Activated CD8-positive, alpha-beta memory T cell treated with anti-CD3 and anti-CD28 coated beads, Interleukin-2, amount 50 U/mL, for 48 hours (primary cell): Measurements from ENCODE around the gene CADM2.

Source experiments
- DNase-seq: peaks from one replicate; pipeline ENCODE4 v3.0.0-alpha.2; 2020

Gene CADM2

DNA sequence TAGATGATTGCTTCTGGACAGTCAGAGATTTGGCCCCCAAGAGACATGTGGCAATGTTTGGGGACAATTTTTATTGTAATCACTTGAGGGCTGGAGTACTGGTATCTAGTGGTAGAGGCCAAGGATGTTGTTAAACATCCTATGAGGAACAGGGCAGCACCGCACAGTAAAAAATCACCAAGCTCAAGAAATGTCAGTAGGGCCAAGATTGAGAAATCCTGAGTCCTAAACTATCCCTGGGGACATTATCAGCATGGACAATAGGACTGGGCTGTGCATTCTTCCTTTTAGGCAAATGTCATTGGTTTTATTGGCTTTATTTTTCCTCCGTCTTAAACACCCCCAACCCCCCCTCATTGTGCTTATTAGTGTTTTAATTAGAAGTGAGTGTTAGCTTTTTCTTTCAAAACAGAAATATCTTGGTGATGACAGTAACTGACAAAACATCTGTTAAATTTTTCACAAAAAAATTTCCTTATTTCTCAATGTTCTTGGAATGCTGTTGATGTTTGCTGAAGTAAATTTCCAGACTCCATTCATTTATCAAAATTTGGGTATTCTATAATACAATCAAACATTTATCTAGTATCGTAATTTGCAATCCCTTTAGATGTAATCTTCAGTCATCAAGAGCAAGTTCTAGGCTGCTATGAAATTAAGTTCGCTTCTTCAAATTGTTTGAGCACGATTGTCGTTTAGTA lies 1087.8 kb downstream of the CADM2 start:
- no peak for DNase-seq

DNA sequence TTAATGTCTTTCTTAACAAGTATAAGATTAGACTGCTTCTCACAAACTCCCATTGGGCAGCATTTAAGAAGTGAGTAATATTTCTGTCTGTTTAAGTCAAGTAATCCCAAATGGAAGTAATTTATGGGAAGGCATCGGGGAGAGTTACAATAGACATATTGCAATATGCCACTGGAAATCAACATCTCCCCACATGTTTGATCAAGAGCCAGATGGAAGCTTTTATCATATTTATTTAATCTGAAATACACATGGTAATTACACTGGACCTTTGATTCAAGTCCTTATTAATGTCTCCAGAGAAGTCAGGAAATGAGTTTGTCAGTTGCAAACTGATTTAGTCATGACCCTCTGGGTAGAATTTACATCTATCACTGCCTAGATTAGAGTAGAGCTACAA lies 1088.4 kb downstream of the CADM2 start:
- DNase-seq: no peak

DNA sequence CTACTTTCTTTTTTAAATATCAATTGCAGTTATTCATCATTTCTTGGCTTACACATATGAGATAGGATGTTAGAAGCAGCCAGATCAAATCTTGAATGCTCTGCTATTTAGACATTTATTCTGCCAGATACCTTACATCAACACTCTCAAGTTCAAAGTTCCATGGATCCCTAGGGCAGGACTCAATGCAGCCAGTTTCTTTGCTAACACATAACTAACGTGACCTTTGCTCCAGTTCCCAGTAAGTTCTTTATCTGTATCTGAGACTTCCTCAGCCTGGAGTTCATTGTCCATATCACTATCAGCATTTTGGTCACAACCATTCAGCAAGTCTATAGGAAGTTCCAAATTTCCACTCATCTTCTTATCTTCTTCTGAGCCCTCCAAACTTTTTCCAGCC lies 1092.3 kb downstream of the CADM2 start:
- no peak for DNase-seq

DNA sequence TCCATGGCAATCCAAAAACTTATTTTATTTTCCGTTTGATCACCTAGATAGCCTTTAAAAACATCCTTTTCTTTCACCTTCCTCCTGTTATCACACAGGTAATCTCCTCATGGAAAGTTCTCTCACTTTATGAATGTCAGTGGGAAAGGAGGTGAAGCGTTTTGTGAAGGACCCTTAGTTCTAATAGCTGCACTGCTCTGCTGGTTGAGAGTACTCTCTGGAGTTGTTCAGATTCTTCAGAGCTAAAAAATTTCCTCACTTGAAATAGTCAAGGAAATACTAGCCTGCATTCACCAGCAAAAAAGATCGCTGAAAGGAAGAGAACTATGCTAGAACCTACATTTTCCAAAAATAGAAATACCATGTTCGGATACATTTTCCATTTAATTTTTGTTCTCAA lies 1097.2 kb downstream of the CADM2 start:
- DNase-seq: no peak

DNA sequence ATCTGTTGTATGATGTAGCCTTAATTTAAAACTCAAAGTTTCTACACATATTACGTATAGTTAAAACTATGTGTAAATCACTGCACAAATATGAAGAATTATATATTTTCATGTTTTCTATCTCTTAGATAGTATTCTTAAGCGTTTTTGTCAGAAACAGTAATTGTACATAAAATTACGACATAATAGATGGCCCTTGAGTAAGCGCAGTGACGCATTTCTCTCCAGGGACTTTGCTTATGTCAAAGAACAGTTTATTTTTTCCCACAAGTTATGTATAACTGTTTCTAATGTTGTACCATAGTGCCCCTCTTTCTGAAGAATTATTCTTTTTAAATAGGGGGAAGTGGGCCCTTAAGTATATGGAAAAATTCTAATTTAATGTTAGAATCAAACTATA lies 1098.2 kb downstream of the CADM2 start:
- DNase-seq: no peak

DNA sequence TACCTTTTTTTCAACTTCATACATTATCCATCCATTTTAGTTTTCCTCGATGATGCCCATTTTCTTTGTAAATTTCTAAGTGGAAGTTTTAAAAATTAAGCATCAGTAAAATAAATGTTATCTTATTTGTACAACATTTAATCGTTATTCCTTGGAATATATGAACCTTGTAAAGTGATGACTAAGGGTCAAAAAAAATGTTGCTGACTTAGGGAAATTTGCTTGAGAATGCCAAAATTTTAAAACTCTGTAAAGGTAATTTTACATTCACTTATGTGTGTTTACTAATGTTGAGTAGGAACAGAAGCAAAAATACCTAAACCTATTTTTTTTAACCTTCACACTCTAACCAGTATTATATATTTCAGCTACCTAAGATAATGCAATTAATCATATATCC lies 1115.0 kb downstream of the CADM2 start:
- no peak for DNase-seq

DNA sequence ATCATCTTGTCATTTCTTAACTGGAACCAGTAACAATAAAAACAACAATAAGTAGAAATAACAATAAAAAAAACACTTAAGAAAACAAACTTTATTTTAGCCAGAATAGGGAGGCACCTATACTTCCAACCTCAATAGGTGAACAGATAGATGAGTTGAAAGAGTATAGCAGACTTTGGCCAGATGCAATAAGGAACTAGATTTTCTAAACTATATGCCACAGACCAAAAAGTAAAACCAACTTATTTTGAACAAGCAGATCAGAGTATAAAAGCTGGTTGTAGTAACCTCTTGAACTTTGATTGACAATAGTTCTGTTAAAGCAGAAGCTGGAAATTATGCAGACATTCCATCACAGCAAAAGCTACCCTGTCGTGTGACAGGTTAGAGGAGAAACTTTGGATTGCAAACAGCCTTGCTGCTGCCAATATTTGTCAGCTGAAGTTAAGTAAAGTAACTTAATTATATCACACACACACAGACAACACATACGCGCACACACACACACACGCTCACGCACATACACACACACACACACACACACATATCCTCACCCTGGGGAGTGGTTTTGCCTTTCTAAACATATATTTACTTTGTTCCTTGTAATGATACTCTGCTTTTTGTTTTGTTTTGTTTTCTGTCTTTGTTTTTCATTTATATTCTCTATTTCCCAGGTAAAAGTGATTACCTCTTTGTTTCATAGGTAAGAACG lies 1128.5 kb downstream of the CADM2 start:
- DNase-seq: no peak

DNA sequence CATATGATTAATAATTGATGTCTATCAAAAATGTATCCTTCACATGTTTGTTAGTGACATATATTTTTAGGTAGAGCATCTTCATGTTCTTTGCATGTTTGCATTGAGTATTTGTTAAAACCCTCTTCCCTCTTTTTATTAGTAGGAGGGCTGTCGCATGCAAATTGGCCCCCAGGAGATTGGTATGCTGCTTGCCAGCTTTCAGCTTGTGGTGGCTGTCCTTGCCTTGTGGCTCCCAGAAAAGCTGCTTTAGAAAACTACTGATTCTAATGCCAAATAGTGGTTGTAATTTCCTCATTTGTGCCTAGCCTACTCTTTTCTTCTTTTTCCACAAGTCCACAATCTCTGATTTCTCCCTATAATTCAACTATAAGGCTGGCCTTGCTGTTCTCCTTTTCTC lies 1145.4 kb downstream of the CADM2 start:
- no peak for DNase-seq

DNA sequence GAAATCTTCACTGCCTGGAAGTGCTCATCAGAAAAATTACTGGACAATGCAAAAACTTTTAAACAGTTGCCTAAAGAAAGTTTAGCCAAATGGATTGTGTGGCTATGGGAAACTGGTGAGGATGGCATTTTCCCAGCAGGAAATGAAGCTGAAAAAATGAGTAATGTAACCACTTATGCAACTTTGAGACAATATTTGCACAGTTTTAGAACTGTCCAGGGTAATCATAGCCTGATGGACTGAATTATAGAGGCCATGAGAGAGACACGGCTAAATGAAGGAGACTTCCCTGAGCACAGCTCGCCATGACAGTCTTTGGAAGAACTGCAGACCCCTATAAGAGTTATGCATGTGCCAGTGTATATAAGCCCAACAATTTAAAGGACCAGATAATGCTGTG lies 1150.6 kb downstream of the CADM2 start:
- no peak for DNase-seq
